OCI-LY1 (cell line): ENCODE data around the gene MACF1.

Experiments used
- EZH2 ChIP-seq: fragments of 200-600 bp; sonication (generic), shearing (Covaris generic); IDR thresholded peaks from 2 replicates; pipeline ENCODE4 v1.8.0; 2017; ENCODE audit warnings: borderline replicate concordance, mixed run types, mild to moderate bottlenecking, antibody characterized with exemption, low read length, moderate library complexity, mixed read lengths
- TF ChIP-seq, protein P1 (sequence below): fragments of 200-600 bp; sonication (generic), shearing (Covaris generic); IDR thresholded peaks from 2 replicates; pipeline ENCODE4 v1.5.1; 2017; ENCODE audit warnings: mild to moderate bottlenecking, antibody characterized with exemption, low read length, moderate library complexity, mixed read lengths

DNA sequence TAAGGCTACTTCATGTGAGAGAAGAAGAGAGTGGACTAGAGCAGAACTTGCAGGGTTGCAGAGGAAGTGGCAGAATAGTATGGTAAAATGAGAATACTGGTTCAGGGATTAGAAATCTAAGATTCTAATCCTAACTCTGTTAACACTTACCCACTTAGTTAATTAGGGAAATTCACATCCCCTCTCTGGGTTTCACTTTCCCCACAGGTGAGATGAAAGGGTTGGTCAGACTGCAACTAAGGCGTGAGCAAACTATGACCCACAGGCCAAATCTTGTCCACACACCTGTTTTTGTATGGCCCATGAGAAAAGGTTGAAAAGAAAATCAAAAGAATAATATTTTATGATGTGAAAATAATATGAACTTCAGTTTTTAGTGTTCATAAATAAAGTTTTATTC lies 117.5 kb downstream of the MACF1 start:
- TF ChIP-seq, protein P1, sequence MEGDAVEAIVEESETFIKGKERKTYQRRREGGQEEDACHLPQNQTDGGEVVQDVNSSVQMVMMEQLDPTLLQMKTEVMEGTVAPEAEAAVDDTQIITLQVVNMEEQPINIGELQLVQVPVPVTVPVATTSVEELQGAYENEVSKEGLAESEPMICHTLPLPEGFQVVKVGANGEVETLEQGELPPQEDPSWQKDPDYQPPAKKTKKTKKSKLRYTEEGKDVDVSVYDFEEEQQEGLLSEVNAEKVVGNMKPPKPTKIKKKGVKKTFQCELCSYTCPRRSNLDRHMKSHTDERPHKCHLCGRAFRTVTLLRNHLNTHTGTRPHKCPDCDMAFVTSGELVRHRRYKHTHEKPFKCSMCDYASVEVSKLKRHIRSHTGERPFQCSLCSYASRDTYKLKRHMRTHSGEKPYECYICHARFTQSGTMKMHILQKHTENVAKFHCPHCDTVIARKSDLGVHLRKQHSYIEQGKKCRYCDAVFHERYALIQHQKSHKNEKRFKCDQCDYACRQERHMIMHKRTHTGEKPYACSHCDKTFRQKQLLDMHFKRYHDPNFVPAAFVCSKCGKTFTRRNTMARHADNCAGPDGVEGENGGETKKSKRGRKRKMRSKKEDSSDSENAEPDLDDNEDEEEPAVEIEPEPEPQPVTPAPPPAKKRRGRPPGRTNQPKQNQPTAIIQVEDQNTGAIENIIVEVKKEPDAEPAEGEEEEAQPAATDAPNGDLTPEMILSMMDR, result no peak
- TF ChIP-seq EZH2, result no peak
